AG04449 (cell line): ENCODE data around the gene GPC5.

Source experiments
- CTCF ChIA-PET: fragments of 350-600 bp; formaldehyde crosslinking; extraction: SDS; loops from one replicate; lab custom pipeline; 2021; ENCODE audit warnings: antibody characterized with exemption; lab: Yijun Ruan, JAX
- POLR2A ChIA-PET: fragments of 400-600, 350-600 bp; formaldehyde crosslinking; extraction: SDS; loops from one replicate; lab custom pipeline; 2020; ENCODE audit warnings: antibody characterized with exemption, inconsistent platforms; lab: Yijun Ruan, JAX
- DNase-seq: peaks from one replicate; pipeline ENCODE4 v3.0.0-alpha.2; 2010; ENCODE audit warnings: low read depth, low spot score
- H3K4me3 ChIP-seq: 2 replicates; pipeline ENCODE4 v1.5.1; 2011; ENCODE audit warnings: low read depth, mild to moderate bottlenecking, control low read depth, low read length
- CTCF ChIP-seq: IDR thresholded peaks from one replicate; pipeline ENCODE4 v1.5.1; 2011; ENCODE audit warnings: mild to moderate bottlenecking, moderate library complexity, low read length, control low read depth, inconsistent platforms; ENCODE audit not compliant: insufficient read depth; ENCODE audit errors: missing control alignments

The GPC5 gene

GRCh38 chr13:91902291-91902690 lies 503.9 kb downstream of the GPC5 start:
- DNase-seq: no peak
- POLR2A ChIA-PET: no interaction called here
- no peak overlapping the region for H3K4me3 ChIP-seq
- no peak for TF ChIP-seq CTCF
- CTCF ChIA-PET: no interaction called here

GRCh38 chr13:91904005-91904404 lies 505.6 kb downstream of the GPC5 start:
- ChIA-PET CTCF (no interaction called here), POLR2A (no interaction called here)
- DNase-seq: no peak
- H3K4me3 ChIP-seq: no peak overlapping the region
- TF ChIP-seq CTCF: no peak

GRCh38 chr13:91904597-91904996 lies 506.2 kb downstream of the GPC5 start:
- no peak for TF ChIP-seq CTCF
- CTCF ChIA-PET: no interaction called here
- no peak overlapping the region for H3K4me3 ChIP-seq
- DNase-seq: no peak
- POLR2A ChIA-PET: no interaction called here

- POLR2A ChIA-PET: no interaction called here
- no peak overlapping the region for H3K4me3 ChIP-seq
- TF ChIP-seq CTCF: no peak
- DNase-seq: no peak
- CTCF ChIA-PET: no interaction called here
Measured at GRCh38 chr13:91907398-91907797, 509.0 kb downstream of the GPC5 start.

GRCh38 chr13:91909617-91910016 lies 511.2 kb downstream of the GPC5 start:
- ChIA-PET POLR2A (no interaction called here), CTCF (no interaction called here)
- no peak for DNase-seq
- no peak overlapping the region for H3K4me3 ChIP-seq
- TF ChIP-seq CTCF: no peak

GRCh38 chr13:91922969-91923592 lies 524.7 kb downstream of the GPC5 start:
- no peak overlapping the region for H3K4me3 ChIP-seq
- POLR2A ChIA-PET: no interaction called here
- CTCF ChIA-PET: no interaction called here
- no peak for TF ChIP-seq CTCF
- DNase-seq: no peak
